OCI-LY3 (cell line): ENCODE results near the gene AXIN1.

Experiments
- H2AFZ ChIP-seq: fragments of 200-600, 300-600 bp; shearing (Covaris generic); 2 replicates; pipeline ENCODE4 v1.6.0; 2014; ENCODE audit warnings: antibody characterized with exemption, low read depth, low read length
- H3K27ac ChIP-seq: fragments of 200-600, 300-600 bp; sonication (generic); 2 replicates; pipeline ENCODE4 v1.5.1; 2014; ENCODE audit warnings: mild to moderate bottlenecking, low read length, moderate library complexity, mixed read lengths
- H3K27me3 ChIP-seq: fragments of 200-600, 300-600 bp; sonication (generic); 2 replicates; pipeline ENCODE4 v1.6.1; 2014; ENCODE audit warnings: low read depth, low read length, mixed read lengths
- H3K36me3 ChIP-seq: fragments of 200-600, 300-600 bp; sonication (generic); replicated peaks from 2 replicates; pipeline ENCODE3; 2014; ENCODE audit warnings: low read depth, low read length, mixed read lengths
- H3K4me1 ChIP-seq: fragments of 300-600, 200-600 bp; sonication (generic); 2 replicates; pipeline ENCODE4 v1.6.1; 2014; ENCODE audit warnings: low read length, mixed read lengths
- H3K4me2 ChIP-seq: fragments of 200-600, 300-600 bp; sonication (generic); 2 replicates; pipeline ENCODE4 v1.6.1; 2014; ENCODE audit warnings: low read length, mixed read lengths
- H3K4me3 ChIP-seq: fragments of 300-600, 200-600 bp; sonication (generic); 2 replicates; pipeline ENCODE4 v1.5.1; 2014; ENCODE audit warnings: antibody characterized with exemption, mild to moderate bottlenecking, low read length, moderate library complexity
- H3K79me2 ChIP-seq: fragments of 300-600, 200-600 bp; shearing (Covaris generic); 2 replicates; pipeline ENCODE4 v1.6.1; 2014; ENCODE audit warnings: mild to moderate bottlenecking, low read length, mixed read lengths
- H3K9ac ChIP-seq: fragments of 300-600, 200-600 bp; shearing (Covaris generic); 2 replicates; pipeline ENCODE4 v1.6.0; 2014; ENCODE audit warnings: mild to moderate bottlenecking, low read length, moderate library complexity
- H3K9me3 ChIP-seq: fragments of 200-600, 300-600 bp; shearing (Covaris generic); 2 replicates; pipeline ENCODE4 v1.6.1; 2014; ENCODE audit warnings: low read length, mixed read lengths; ENCODE audit not compliant: insufficient read depth
- H4K20me1 ChIP-seq: fragments of 200-600, 300-600 bp; sonication (generic); 2 replicates; pipeline ENCODE4 v1.6.1; 2016; ENCODE audit warnings: low read length, mixed read lengths; ENCODE audit not compliant: insufficient read depth
- CTCF ChIP-seq: fragments of 200-600, 300-600 bp; sonication (generic); IDR thresholded peaks from 2 replicates; pipeline ENCODE4 v1.5.1; 2014; ENCODE audit warnings: antibody characterized with exemption, low read length, low read depth
- EZH2phosphoT487 ChIP-seq: fragments of 200-600 bp; shearing (Covaris generic); IDR thresholded peaks from 2 replicates; pipeline ENCODE4 v1.6.1; 2018; ENCODE audit warnings: antibody characterized with exemption, mixed run types, low read depth

The AXIN1 gene

DNA sequence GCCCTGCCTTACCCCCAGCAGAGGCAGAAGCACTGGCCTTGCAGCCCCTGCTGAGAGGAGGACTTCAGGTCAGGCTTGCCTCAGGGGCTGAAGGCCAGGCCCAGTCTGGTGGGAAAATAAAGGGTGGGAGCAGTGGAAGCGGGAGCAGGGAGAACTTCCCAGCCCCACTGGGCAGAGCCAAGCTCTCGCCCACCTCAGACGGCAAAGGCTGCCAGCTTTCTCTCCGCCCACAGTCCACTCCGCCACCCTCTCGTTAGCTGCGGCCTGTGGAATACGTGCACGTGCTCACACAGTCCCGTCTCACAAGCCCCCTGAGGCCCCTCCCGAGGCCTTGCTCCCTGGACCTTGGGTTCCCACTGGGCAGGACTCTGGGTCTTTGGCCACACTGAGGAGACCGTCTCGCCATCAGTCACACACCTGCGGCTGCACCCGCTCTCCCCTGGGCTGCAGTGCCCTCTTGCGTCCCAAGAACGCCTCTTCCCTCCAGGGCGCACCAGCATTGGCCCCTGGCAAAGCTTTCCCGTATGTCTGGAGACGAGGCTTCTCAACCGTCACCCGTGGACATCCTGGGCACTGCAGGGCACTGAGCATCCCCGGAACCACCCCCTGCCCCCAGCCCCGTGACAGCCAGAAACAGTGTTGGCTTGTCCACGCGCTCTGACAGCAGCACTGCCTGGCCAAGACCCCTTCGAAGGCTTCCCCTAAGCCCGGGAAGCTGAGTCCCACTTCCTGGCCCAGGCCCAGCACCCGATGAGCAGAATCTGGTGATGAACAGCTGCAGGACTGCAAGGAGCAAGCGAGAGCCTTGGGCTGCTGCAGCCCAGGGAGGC is 9.6 kb upstream of the AXIN1 start:
- Histone ChIP-seq H3K27me3 (no peaks in the 10 kb centered on the region), H3K79me2 (no peaks in the 10 kb centered on the region), H3K9me3 (no peaks in the 10 kb centered on the region), H3K4me3 (peak overlapping the region; percentile 59), H3K4me1 (no peaks in the 10 kb centered on the region; the same call in 1 of the 2 replicates), H3K36me3 (peaks cover 7% of the 10 kb centered on the region), H4K20me1 (no peaks in the 10 kb centered on the region), H2AFZ (peak overlapping the region; percentile 76; the same call in 1 of the 2 replicates), H3K27ac (no peak overlapping the region), H3K4me2 (peak overlapping the region; percentile 82), H3K9ac (no peak overlapping the region)
- peak; percentile 81 for TF ChIP-seq CTCF
- no peak for TF ChIP-seq EZH2phosphoT487

DNA sequence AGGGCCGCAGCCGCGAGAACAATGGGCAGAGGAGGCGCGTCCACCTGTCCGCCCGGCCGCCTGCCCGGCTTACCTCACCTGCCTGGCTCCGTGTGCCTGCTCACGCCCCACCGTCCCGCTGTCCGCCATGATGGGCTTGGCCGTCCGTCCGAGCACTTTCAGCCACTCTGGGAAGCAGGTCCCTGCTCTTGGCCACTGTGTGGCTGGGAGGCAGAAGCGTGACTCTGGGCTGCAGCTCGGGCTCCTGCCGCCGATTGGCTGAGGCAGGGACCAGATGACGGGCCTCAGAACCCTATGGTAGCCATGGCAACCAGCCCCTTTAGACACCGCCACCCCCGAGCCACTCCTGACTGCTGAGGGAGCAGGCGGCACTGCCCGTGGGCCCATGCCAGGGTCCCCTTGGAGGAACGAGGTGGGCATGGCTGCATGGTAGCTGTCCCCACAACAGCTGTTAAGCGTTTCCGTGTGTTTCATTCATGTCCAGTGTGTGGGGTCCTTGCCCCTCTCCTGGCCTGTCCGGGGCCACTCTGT is 8.9 kb upstream of the AXIN1 start:
- Histone ChIP-seq H2AFZ (no peak overlapping the region), H3K27me3 (no peaks in the 10 kb centered on the region), H3K4me1 (no peaks in the 10 kb centered on the region; the same call in 1 of the 2 replicates), H4K20me1 (no peaks in the 10 kb centered on the region), H3K27ac (no peak overlapping the region), H3K4me2 (peak overlapping the region; percentile 82), H3K4me3 (no peak overlapping the region), H3K36me3 (peaks cover 4% of the 10 kb centered on the region), H3K9ac (no peak overlapping the region), H3K79me2 (no peaks in the 10 kb centered on the region), H3K9me3 (no peaks in the 10 kb centered on the region)
- TF ChIP-seq EZH2phosphoT487 (no peak), CTCF (no peak)

- H3K4me2 ChIP-seq: no peak overlapping the region
- no peaks in the 10 kb centered on the region; the same call in 1 of the 2 replicates for H3K4me1 ChIP-seq
- H3K9me3 ChIP-seq: no peaks in the 10 kb centered on the region
- H4K20me1 ChIP-seq: no peaks in the 10 kb centered on the region
- TF ChIP-seq EZH2phosphoT487 (no peak), CTCF (no peak)
- H2AFZ ChIP-seq: no peak overlapping the region
- no peaks in the 10 kb centered on the region for H3K27me3 ChIP-seq
- no peak overlapping the region for H3K27ac ChIP-seq
- H3K36me3 ChIP-seq: no peaks in the 10 kb centered on the region
- H3K79me2 ChIP-seq: no peaks in the 10 kb centered on the region
- H3K9ac ChIP-seq: no peak overlapping the region
- no peak overlapping the region for H3K4me3 ChIP-seq
Measured at GRCh38 chr16:360698-361336, 8.3 kb upstream of the AXIN1 start.
